ENCODE measurements around the gene LIN52.

Gene LIN52

GRCh38 chr14:74127634-74128033 is 42.9 kb downstream of the LIN52 start:
- Histone ChIP-seq H3K9ac (no peak overlapping the region), H3K4me2 (no peak overlapping the region), H3K27me3 (no peaks in the 10 kb centered on the region), H4K20me1 (no peaks in the 10 kb centered on the region), H3K36me3 (peaks cover 0 to 7% (median 0%) of the 10 kb centered on the region in 11 experiments; a peak in 4 of 22 replicates), H3K4me3 (no peak overlapping the region), H3K4me1 (no peaks in the 10 kb centered on the region), H3K9me3 (replicated peaks in 1 of 11) (peaks cover 0 to 8% (median 6%) of the 10 kb centered on the region in 11 experiments; a peak in 13 of 22 replicates), H3K27ac (no peak overlapping the region)
- no peak for TF ChIP-seq Cebpa-rat (IDR thresholded peaks at IDR 0.05)

GRCh38 chr14:74133833-74134481 is 49.2 kb downstream of the LIN52 start:
- peak overlapping the region in 10 of 11 experiments; percentile 0 to 58 (median 38); a peak in 12 of 22 replicates for H3K4me2 ChIP-seq
- no peak overlapping the region for H3K9ac ChIP-seq
- no peaks in the 10 kb centered on the region for H3K27me3 ChIP-seq
- peak overlapping the region in 4 of 11 experiments; percentile 15 to 63 (median 31); a peak in 5 of 22 replicates for H3K27ac ChIP-seq
- H4K20me1 ChIP-seq, result no peaks in the 10 kb centered on the region
- no peaks in the 10 kb centered on the region for H3K9me3 ChIP-seq (replicated peaks in 1 of 11)
- peaks cover 8 to 33% (median 22%) of the 10 kb centered on the region in 10 experiments; a peak in 18 of 20 replicates for H3K4me1 ChIP-seq
- H3K4me3 ChIP-seq, result no peak overlapping the region
- TF ChIP-seq Cebpa-rat (IDR thresholded peaks at IDR 0.05), result no peak
- no peaks in the 10 kb centered on the region for H3K36me3 ChIP-seq

- H4K20me1 ChIP-seq, result no peaks in the 10 kb centered on the region
- no peak overlapping the region for H3K4me3 ChIP-seq
- H3K27ac ChIP-seq, result peak overlapping the region in 4 of 11 experiments; percentile 15 to 63 (median 31); a peak in 5 of 22 replicates
- H3K4me2 ChIP-seq, result peak overlapping the region in 10 of 11 experiments; percentile 0 to 58 (median 38); a peak in 11 of 22 replicates
- no peaks in the 10 kb centered on the region for H3K36me3 ChIP-seq
- H3K9ac ChIP-seq, result no peak overlapping the region
- no peak for TF ChIP-seq Cebpa-rat (IDR thresholded peaks at IDR 0.05)
- H3K27me3 ChIP-seq, result no peaks in the 10 kb centered on the region
- no peaks in the 10 kb centered on the region for H3K9me3 ChIP-seq (replicated peaks in 1 of 11)
- H3K4me1 ChIP-seq, result peaks cover 8 to 33% (median 22%) of the 10 kb centered on the region in 10 experiments; a peak in 18 of 20 replicates
Observed at GRCh38 chr14:74134484-74134883, 49.7 kb downstream of the LIN52 start.

GRCh38 chr14:74135426-74135825 is 50.7 kb downstream of the LIN52 start:
- no peaks in the 10 kb centered on the region for H3K36me3 ChIP-seq
- no peaks in the 10 kb centered on the region for H3K27me3 ChIP-seq
- peak overlapping the region in 3 of 11 experiments; percentile 44 to 63 (median 47); a peak in 3 of 22 replicates for H3K27ac ChIP-seq
- H3K9ac ChIP-seq, result no peak overlapping the region
- no peaks in the 10 kb centered on the region; a peak in 1 of 22 replicates for H4K20me1 ChIP-seq
- peaks cover 14 to 38% (median 27%) of the 10 kb centered on the region in 10 experiments for H3K4me1 ChIP-seq
- no peak overlapping the region for H3K4me3 ChIP-seq
- no peaks in the 10 kb centered on the region for H3K9me3 ChIP-seq (replicated peaks in 1 of 11)
- TF ChIP-seq Cebpa-rat (IDR thresholded peaks at IDR 0.05), result no peak
- H3K4me2 ChIP-seq, result peak overlapping the region in 10 of 11 experiments; percentile 0 to 58 (median 36); a peak in 18 of 22 replicates

- H3K9ac ChIP-seq, result peak overlapping the region in 2 of 11 experiments; percentile 12 to 16; a peak in 2 of 22 replicates
- peaks cover 0 to 4% (median 0%) of the 10 kb centered on the region in 11 experiments; a peak in 2 of 22 replicates for H3K36me3 ChIP-seq
- no peaks in the 10 kb centered on the region for H3K9me3 ChIP-seq (replicated peaks in 1 of 11)
- H3K4me2 ChIP-seq, result peak overlapping the region; percentile 51 to 71 (median 64)
- H4K20me1 ChIP-seq, result no peaks in the 10 kb centered on the region; a peak in 1 of 22 replicates
- TF ChIP-seq Cebpa-rat (IDR thresholded peaks at IDR 0.05), result no peak
- H3K4me1 ChIP-seq, result peaks cover 14 to 34% (median 26%) of the 10 kb centered on the region in 10 experiments
- no peak overlapping the region for H3K4me3 ChIP-seq
- no peaks in the 10 kb centered on the region for H3K27me3 ChIP-seq
- no peak overlapping the region; a peak in 1 of 22 replicates for H3K27ac ChIP-seq
Observed at GRCh38 chr14:74140374-74140850, 55.7 kb downstream of the LIN52 start.

- H3K4me3 ChIP-seq, result no peak overlapping the region
- H3K27me3 ChIP-seq, result no peaks in the 10 kb centered on the region
- H4K20me1 ChIP-seq, result no peaks in the 10 kb centered on the region; a peak in 1 of 22 replicates
- peaks cover 14 to 25% (median 21%) of the 10 kb centered on the region in 10 experiments for H3K4me1 ChIP-seq
- H3K9ac ChIP-seq, result no peak overlapping the region
- peak overlapping the region in 9 of 11 experiments; percentile 4 to 71 (median 65); a peak in 12 of 22 replicates for H3K4me2 ChIP-seq
- no peak for TF ChIP-seq Cebpa-rat (IDR thresholded peaks at IDR 0.05)
- peaks cover 0 to 4% (median 0%) of the 10 kb centered on the region in 11 experiments; a peak in 2 of 22 replicates for H3K36me3 ChIP-seq
- H3K9me3 ChIP-seq (replicated peaks in 1 of 11), result no peaks in the 10 kb centered on the region
- no peak overlapping the region for H3K27ac ChIP-seq
Observed at GRCh38 chr14:74141703-74142102, 56.9 kb downstream of the LIN52 start.

- no peak overlapping the region for H3K9ac ChIP-seq
- no peak overlapping the region for H3K4me3 ChIP-seq
- no peak for TF ChIP-seq Cebpa-rat (IDR thresholded peaks at IDR 0.05)
- no peak overlapping the region for H3K27ac ChIP-seq
- no peaks in the 10 kb centered on the region for H3K9me3 ChIP-seq (replicated peaks in 1 of 11)
- H4K20me1 ChIP-seq, result no peaks in the 10 kb centered on the region; a peak in 1 of 22 replicates
- peaks cover 0 to 4% (median 0%) of the 10 kb centered on the region in 11 experiments; a peak in 2 of 22 replicates for H3K36me3 ChIP-seq
- H3K27me3 ChIP-seq, result no peaks in the 10 kb centered on the region
- no peak overlapping the region; a peak in 1 of 22 replicates for H3K4me2 ChIP-seq
- peaks cover 14 to 25% (median 21%) of the 10 kb centered on the region in 10 experiments for H3K4me1 ChIP-seq
Observed at GRCh38 chr14:74142523-74142922, 57.8 kb downstream of the LIN52 start.

- Histone ChIP-seq H3K4me1 (peaks cover 14 to 25% (median 21%) of the 10 kb centered on the region in 10 experiments), H3K4me2 (no peak overlapping the region), H3K27me3 (no peaks in the 10 kb centered on the region), H3K4me3 (no peak overlapping the region), H3K9ac (no peak overlapping the region), H3K9me3 (replicated peaks in 1 of 11) (no peaks in the 10 kb centered on the region), H4K20me1 (no peaks in the 10 kb centered on the region; a peak in 1 of 22 replicates), H3K36me3 (peaks cover 0 to 4% (median 0%) of the 10 kb centered on the region in 11 experiments; a peak in 2 of 22 replicates), H3K27ac (no peak overlapping the region)
- TF ChIP-seq Cebpa-rat (IDR thresholded peaks at IDR 0.05), result no peak
Observed at GRCh38 chr14:74144789-74145188, 60.0 kb downstream of the LIN52 start.

GRCh38 chr14:74147571-74147970 is 62.8 kb downstream of the LIN52 start:
- no peak overlapping the region for H3K4me3 ChIP-seq
- no peak overlapping the region for H3K9ac ChIP-seq
- H3K9me3 ChIP-seq (replicated peaks in 1 of 11), result no peaks in the 10 kb centered on the region
- H3K4me2 ChIP-seq, result no peak overlapping the region
- no peaks in the 10 kb centered on the region for H4K20me1 ChIP-seq
- no peak for TF ChIP-seq Cebpa-rat (IDR thresholded peaks at IDR 0.05)
- peaks cover 0 to 4% (median 0%) of the 10 kb centered on the region in 11 experiments; a peak in 2 of 22 replicates for H3K36me3 ChIP-seq
- no peaks in the 10 kb centered on the region for H3K27me3 ChIP-seq
- H3K27ac ChIP-seq, result no peak overlapping the region
- no peaks in the 10 kb centered on the region for H3K4me1 ChIP-seq
